ENCODE results near the gene VWA7.

- TF ChIP-seq, protein P1, sequence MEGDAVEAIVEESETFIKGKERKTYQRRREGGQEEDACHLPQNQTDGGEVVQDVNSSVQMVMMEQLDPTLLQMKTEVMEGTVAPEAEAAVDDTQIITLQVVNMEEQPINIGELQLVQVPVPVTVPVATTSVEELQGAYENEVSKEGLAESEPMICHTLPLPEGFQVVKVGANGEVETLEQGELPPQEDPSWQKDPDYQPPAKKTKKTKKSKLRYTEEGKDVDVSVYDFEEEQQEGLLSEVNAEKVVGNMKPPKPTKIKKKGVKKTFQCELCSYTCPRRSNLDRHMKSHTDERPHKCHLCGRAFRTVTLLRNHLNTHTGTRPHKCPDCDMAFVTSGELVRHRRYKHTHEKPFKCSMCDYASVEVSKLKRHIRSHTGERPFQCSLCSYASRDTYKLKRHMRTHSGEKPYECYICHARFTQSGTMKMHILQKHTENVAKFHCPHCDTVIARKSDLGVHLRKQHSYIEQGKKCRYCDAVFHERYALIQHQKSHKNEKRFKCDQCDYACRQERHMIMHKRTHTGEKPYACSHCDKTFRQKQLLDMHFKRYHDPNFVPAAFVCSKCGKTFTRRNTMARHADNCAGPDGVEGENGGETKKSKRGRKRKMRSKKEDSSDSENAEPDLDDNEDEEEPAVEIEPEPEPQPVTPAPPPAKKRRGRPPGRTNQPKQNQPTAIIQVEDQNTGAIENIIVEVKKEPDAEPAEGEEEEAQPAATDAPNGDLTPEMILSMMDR (IDR thresholded peaks at IDR 0.05): no peak
- TF ChIP-seq POLR2A (IDR thresholded peaks at IDR 0.05): no peak
Measured at GRCh38 chr6:31775633-31776484, 1.3 kb downstream of the VWA7 start.
